K562 (cell line): ENCODE data around the gene ACSF3. TPM values are rescaled to one million over a fixed set of nuclear protein-coding genes. Genes with fewer than 3 reads are reported as not detected.

Source experiments
- ARID2 ChIP-seq: fragments of 450-650 bp; IDR thresholded peaks from 2 replicates; pipeline ENCODE4 v1.6.1; 2017; ENCODE audit warnings: antibody characterized with exemption, mild to moderate bottlenecking
- BMI1 ChIP-seq: fragments of 150-350 bp; IDR thresholded peaks from 2 replicates; pipeline ENCODE4 v1.6.1; 2014; ENCODE audit warnings: low read length
- CBFB ChIP-seq: sonication (generic); formaldehyde crosslinking; IDR thresholded peaks from 2 replicates; pipeline ENCODE4 v1.4.0; 2020; ENCODE audit warnings: mild to moderate bottlenecking, missing genetic modification reagents
- CC2D1A ChIP-seq: fragments of 450-650 bp; IDR thresholded peaks from 2 replicates; pipeline ENCODE4 v1.6.1; 2017; ENCODE audit warnings: mild to moderate bottlenecking
- CREB1 ChIP-seq, 2 experiments: sonication (generic) in 1 of 2; formaldehyde crosslinking in 1 of 2; IDR thresholded peaks; 2 replicates each; pipeline versions ENCODE4 v1.6.1 to v1.8.0; 2012 to 2022; ENCODE audit warnings: inconsistent platforms in 1 of 2, mild to moderate bottlenecking in 1 of 2, missing genetic modification reagents in 1 of 2, moderate library complexity in 1 of 2
- ETV6 ChIP-seq, 3 experiments: fragments of 150-350 bp in 1 of 3; sonication (generic) in 1 of 3; formaldehyde crosslinking in 1 of 3; IDR thresholded peaks; 2 replicates each; pipeline versions ENCODE4 v1.6.1 to v1.8.0; 2014 to 2022; ENCODE audit warnings: borderline replicate concordance in 2 of 3, low read depth in 2 of 3, antibody characterized with exemption in 1 of 3, low read length in 1 of 3, mild to moderate bottlenecking in 1 of 3, missing genetic modification reagents in 1 of 3
- EWSR1 ChIP-seq: fragments of 450-650 bp; IDR thresholded peaks from 2 replicates; pipeline ENCODE4 v1.6.1; 2018; ENCODE audit warnings: borderline replicate concordance, mild to moderate bottlenecking, low read depth, moderate library complexity; ENCODE audit not compliant: partially characterized antibody
- JUND ChIP-seq, 2 experiments: IDR thresholded peaks; 2 replicates in 1 of 2; 3 replicates in 1 of 2; pipeline ENCODE4 v1.6.1; 2011; ENCODE audit warnings: borderline replicate concordance in 2 of 2, low read depth in 2 of 2, low read length in 2 of 2, improper control_type of control experiment in 1 of 2, missing biosample characterization in 1 of 2, missing genetic modification characterization in 1 of 2, missing genetic modification reagents in 1 of 2
- KAT8 ChIP-seq: fragments of 450-650 bp; IDR thresholded peaks from 2 replicates; pipeline ENCODE4 v1.6.1; 2016; ENCODE audit warnings: low read depth, mild to moderate bottlenecking
- MED1 ChIP-seq: sonication (generic); formaldehyde crosslinking; IDR thresholded peaks from 2 replicates; pipeline ENCODE4 v1.8.1; 2023; ENCODE audit warnings: missing genetic modification reagents, borderline replicate concordance
- MTA1 ChIP-seq: fragments of 450-650 bp; IDR thresholded peaks from 2 replicates; pipeline ENCODE4 v1.6.1; 2017; ENCODE audit warnings: borderline replicate concordance
- PHTF2 ChIP-seq: fragments of 250-450 bp; sonication (Bioruptor Pico); IDR thresholded peaks from 2 replicates; pipeline ENCODE4 v1.5.0; 2021; ENCODE audit warnings: mild to moderate bottlenecking
- ZBTB17 ChIP-seq: fragments of 450-650 bp; formaldehyde crosslinking; IDR thresholded peaks from 2 replicates; pipeline ENCODE4 v1.4.0; 2020; ENCODE audit warnings: mild to moderate bottlenecking
- ZNF780A ChIP-seq: fragments of 250-450 bp; sonication (Bioruptor Pico); IDR thresholded peaks from 2 replicates; pipeline ENCODE4 v1.5.0; 2021; ENCODE audit warnings: mild to moderate bottlenecking
- polyA plus RNA-seq, 8 experiments: library from polyadenylated mRNA; depleted of rRNA in 4 of 8; stranded (reverse) in 5 of 8; unstranded in 3 of 8; fragments of >200 nt; fragmentation: Nextera tagmentation in 2 of 8; fragmentation: Illumina TruSeq in 1 of 8; extraction: Ambion mirVana in 2 of 8; extraction: Trizol in 1 of 8; gene quantifications; 2 replicates each; pipeline versions ENCODE4 v1.2.1 to v1.2.3, GENCODE V29; 2011 to 2014; ENCODE audit warnings: inconsistent platforms in 1 of 8, missing spikeins in 1 of 8
- total RNA-seq, 7 experiments: library from RNA; depleted of rRNA in 6 of 7; stranded (reverse); fragments of >200 nt in 6 of 7; fragmentation: Illumina TruSeq in 2 of 7; extraction: Trizol in 2 of 7; gene quantifications; 2 replicates each; pipeline versions ENCODE4 v1.2.1 to v1.2.3, GENCODE V29; 2011 to 2021; ENCODE audit warnings: low replicate concordance in 1 of 7
- TF ChIP-seq, protein P1 (sequence below): fragments of 450-650 bp; formaldehyde crosslinking; IDR thresholded peaks from 2 replicates; pipeline ENCODE4 v1.4.0; 2022; ENCODE audit warnings: missing genetic modification characterization
- TF ChIP-seq, protein P2 (sequence below): fragments of 450-650 bp; IDR thresholded peaks from 2 replicates; pipeline ENCODE4 v1.6.1; 2018; ENCODE audit warnings: mild to moderate bottlenecking, low read depth; ENCODE audit not compliant: partially characterized antibody
- TF ChIP-seq, protein P3 (sequence below): sonication (generic); formaldehyde crosslinking; IDR thresholded peaks from 2 replicates; pipeline ENCODE4 v1.8.0; 2022; ENCODE audit warnings: missing genetic modification reagents, mild to moderate bottlenecking, borderline replicate concordance
- TF ChIP-seq, protein P4 (sequence below): fragments of 450-650 bp; formaldehyde crosslinking; IDR thresholded peaks from 2 replicates; pipeline ENCODE4 v1.4.0; 2020; ENCODE audit warnings: mild to moderate bottlenecking, moderate library complexity
- TF ChIP-seq, protein P5 (sequence below): fragments of 450-650 bp; IDR thresholded peaks from 2 replicates; pipeline ENCODE4 v1.6.1; 2016
- TF ChIP-seq, protein P6 (sequence below): fragments of 250-450 bp; sonication (Bioruptor Pico); IDR thresholded peaks from 2 replicates; pipeline ENCODE4 v1.6.1; 2021; ENCODE audit warnings: mild to moderate bottlenecking

The ACSF3 gene
- total and polyA plus RNA-seq, 9 of the 15 experiments (the other 6 are each of a cell fraction or from before 2014, with no cell fraction given), result 0.77 to 32.8 (median 14.7) TPM

DNA sequence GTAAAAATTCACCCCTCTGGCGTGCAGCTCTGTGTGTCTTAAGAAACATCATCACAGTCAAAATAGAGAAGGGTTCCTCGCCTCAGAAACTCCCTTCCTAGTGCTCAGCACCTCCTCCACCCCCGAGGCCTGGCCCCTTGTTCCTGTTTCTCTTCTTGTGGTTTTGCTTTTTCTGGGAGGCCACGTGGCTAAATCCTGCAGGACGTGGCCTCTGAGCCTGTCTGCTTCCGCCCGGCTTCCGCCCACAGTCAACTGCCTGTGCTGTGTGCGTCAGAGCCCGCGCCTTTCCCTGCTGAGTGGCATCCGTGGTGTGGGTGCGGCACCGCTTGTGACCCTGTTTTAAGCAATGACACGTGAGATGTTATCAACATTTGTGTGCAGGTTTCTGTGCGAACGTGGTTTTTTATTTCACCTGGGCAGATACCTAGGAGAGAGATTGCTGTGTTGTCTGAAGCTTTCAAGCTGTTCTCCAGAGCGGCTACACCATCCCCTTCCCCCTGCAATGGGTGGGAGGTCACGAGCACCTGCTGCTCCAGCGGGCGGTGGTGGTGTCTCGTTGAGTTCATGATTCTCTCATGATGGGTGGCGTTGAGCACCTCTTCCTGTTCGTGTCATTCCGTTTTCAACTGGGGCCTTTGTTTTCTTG is 21.7 kb downstream of the ACSF3 start (continued):
- TF ChIP-seq, protein P1, sequence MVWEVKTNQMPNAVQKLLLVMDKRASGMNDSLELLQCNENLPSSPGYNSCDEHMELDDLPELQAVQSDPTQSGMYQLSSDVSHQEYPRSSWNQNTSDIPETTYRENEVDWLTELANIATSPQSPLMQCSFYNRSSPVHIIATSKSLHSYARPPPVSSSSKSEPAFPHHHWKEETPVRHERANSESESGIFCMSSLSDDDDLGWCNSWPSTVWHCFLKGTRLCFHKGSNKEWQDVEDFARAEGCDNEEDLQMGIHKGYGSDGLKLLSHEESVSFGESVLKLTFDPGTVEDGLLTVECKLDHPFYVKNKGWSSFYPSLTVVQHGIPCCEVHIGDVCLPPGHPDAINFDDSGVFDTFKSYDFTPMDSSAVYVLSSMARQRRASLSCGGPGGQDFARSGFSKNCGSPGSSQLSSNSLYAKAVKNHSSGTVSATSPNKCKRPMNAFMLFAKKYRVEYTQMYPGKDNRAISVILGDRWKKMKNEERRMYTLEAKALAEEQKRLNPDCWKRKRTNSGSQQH (CRISPR knock-in tag), result no peak
- no peak for TF ChIP-seq EWSR1
- peak; percentile 67; the same call in 1 of the 2 replicates for TF ChIP-seq MTA1
- TF ChIP-seq, protein P2, sequence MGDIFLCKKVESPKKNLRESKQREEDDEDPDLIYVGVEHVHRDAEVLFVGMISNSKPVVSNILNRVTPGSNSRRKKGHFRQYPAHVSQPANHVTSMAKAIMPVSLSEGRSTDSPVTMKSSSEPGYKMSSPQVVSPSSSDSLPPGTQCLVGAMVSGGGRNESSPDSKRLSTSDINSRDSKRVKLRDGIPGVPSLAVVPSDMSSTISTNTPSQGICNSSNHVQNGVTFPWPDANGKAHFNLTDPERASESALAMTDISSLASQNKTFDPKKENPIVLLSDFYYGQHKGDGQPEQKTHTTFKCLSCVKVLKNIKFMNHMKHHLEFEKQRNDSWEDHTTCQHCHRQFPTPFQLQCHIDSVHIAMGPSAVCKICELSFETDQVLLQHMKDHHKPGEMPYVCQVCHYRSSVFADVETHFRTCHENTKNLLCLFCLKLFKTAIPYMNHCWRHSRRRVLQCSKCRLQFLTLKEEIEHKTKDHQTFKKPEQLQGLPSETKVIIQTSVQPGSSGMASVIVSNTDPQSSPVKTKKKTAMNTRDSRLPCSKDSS, result no peak
- TF ChIP-seq MED1 (CRISPR knock-in tag), result no peak
- no peak for TF ChIP-seq CC2D1A
- no peak for TF ChIP-seq BMI1
- TF ChIP-seq ZBTB17, result no peak
- TF ChIP-seq, protein P3, sequence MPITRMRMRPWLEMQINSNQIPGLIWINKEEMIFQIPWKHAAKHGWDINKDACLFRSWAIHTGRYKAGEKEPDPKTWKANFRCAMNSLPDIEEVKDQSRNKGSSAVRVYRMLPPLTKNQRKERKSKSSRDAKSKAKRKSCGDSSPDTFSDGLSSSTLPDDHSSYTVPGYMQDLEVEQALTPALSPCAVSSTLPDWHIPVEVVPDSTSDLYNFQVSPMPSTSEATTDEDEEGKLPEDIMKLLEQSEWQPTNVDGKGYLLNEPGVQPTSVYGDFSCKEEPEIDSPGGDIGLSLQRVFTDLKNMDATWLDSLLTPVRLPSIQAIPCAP (CRISPR knock-in tag), result no peak
- TF ChIP-seq, protein P4, sequence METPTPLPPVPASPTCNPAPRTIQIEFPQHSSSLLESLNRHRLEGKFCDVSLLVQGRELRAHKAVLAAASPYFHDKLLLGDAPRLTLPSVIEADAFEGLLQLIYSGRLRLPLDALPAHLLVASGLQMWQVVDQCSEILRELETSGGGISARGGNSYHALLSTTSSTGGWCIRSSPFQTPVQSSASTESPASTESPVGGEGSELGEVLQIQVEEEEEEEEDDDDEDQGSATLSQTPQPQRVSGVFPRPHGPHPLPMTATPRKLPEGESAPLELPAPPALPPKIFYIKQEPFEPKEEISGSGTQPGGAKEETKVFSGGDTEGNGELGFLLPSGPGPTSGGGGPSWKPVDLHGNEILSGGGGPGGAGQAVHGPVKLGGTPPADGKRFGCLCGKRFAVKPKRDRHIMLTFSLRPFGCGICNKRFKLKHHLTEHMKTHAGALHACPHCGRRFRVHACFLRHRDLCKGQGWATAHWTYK (CRISPR knock-in tag), result peak; percentile 76
- TF ChIP-seq CBFB (CRISPR knock-in tag), result no peak
- TF ChIP-seq KAT8, result no peak
- TF ChIP-seq, protein P5, sequence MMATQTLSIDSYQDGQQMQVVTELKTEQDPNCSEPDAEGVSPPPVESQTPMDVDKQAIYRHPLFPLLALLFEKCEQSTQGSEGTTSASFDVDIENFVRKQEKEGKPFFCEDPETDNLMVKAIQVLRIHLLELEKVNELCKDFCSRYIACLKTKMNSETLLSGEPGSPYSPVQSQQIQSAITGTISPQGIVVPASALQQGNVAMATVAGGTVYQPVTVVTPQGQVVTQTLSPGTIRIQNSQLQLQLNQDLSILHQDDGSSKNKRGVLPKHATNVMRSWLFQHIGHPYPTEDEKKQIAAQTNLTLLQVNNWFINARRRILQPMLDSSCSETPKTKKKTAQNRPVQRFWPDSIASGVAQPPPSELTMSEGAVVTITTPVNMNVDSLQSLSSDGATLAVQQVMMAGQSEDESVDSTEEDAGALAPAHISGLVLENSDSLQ, result peak; percentile 44
- TF ChIP-seq CREB1 (IDR thresholded peaks at IDR 0.05), result no peak; the same call in 1 of the 2 replicates
- peak; percentile 77 for TF ChIP-seq CREB1 (CRISPR knock-in tag; IDR thresholded peaks at IDR 0.05)
- TF ChIP-seq, protein P6, sequence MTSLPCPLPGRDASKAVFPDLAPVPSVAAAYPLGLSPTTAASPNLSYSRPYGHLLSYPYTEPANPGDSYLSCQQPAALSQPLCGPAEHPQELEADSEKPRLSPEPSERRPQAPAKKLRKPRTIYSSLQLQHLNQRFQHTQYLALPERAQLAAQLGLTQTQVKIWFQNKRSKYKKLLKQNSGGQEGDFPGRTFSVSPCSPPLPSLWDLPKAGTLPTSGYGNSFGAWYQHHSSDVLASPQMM (CRISPR knock-in tag), result no peak
- TF ChIP-seq ETV6 (IDR thresholded peaks at IDR 0.05; ENCODE audit: borderline replicate concordance in 1 of 2, low read depth in 2 of 2, low read length in 1 of 2), result peak; percentile 23 to 66; a peak in 1 of 4 replicates
- no peak for TF ChIP-seq ETV6 (CRISPR knock-in tag; IDR thresholded peaks at IDR 0.05; ENCODE audit: borderline replicate concordance)
- no peak for TF ChIP-seq ZNF780A
- no peak for TF ChIP-seq ARID2
- TF ChIP-seq JUND (IDR thresholded peaks at IDR 0.05; ENCODE audit: borderline replicate concordance, low read depth, low read length), result 0 out of 2 replicates have a peak, but pooled peaks have one; percentile 13
- no peak for TF ChIP-seq JUND (tag; IDR thresholded peaks at IDR 0.05; ENCODE audit: borderline replicate concordance, low read depth, low read length)
- TF ChIP-seq PHTF2 (CRISPR knock-in tag), result no peak
